GM21526 (cell line): ENCODE measurements around the gene ANKRD11.
"Not testable (repeated sequence)": the region's sequence is repeated elsewhere in the genome, so short reads cannot be mapped to it uniquely, and the experiment has no call there.

Experiments
- ATAC-seq: cut with Tn5 transposase; IDR thresholded peaks from one replicate; pipeline ENCODE4 v1.9.1; 2021; ENCODE audit warnings: moderate library complexity; ENCODE audit not compliant: unreplicated experiment, low FRiP score

The ANKRD11 gene

GRCh38 chr16:89390224-89390583, 100.2 kb downstream of the ANKRD11 start:
- ATAC-seq, result not testable (repeated sequence)

- ATAC-seq, result not testable (repeated sequence)
These were observed 100.7 kb downstream of the ANKRD11 start for GRCh38 chr16:89389504-89390223.

- no peak for ATAC-seq
These were observed 101.8 kb downstream of the ANKRD11 start for GRCh38 chr16:89388536-89388935.

- ATAC-seq, result no peak
These were observed 103.8 kb downstream of the ANKRD11 start for GRCh38 chr16:89386306-89387185.

GRCh38 chr16:89385712-89386111, 104.6 kb downstream of the ANKRD11 start:
- ATAC-seq, result no peak

GRCh38 chr16:89384282-89384681, 106.1 kb downstream of the ANKRD11 start:
- ATAC-seq, result no peak

GRCh38 chr16:89383095-89384003, 107.0 kb downstream of the ANKRD11 start:
- ATAC-seq, result no peak

- ATAC-seq, result not testable (repeated sequence)
These were observed 107.8 kb downstream of the ANKRD11 start for GRCh38 chr16:89382555-89382954.

GRCh38 chr16:89381788-89382187, 108.6 kb downstream of the ANKRD11 start:
- ATAC-seq, result no peak

GRCh38 chr16:89380681-89381080, 109.7 kb downstream of the ANKRD11 start:
- ATAC-seq, result no peak

GRCh38 chr16:89378947-89379771, 111.2 kb downstream of the ANKRD11 start:
- no peak for ATAC-seq

- ATAC-seq, result no peak
These were observed 112.9 kb downstream of the ANKRD11 start for GRCh38 chr16:89377453-89377848.

- ATAC-seq, result no peak
These were observed 113.4 kb downstream of the ANKRD11 start for GRCh38 chr16:89376812-89377452.

GRCh38 chr16:89375686-89376085, 114.7 kb downstream of the ANKRD11 start:
- no peak for ATAC-seq

GRCh38 chr16:89375021-89375420, 115.3 kb downstream of the ANKRD11 start:
- no peak for ATAC-seq

- no peak for ATAC-seq
These were observed 115.9 kb downstream of the ANKRD11 start for GRCh38 chr16:89374393-89374960.

GRCh38 chr16:89373355-89374110, 116.8 kb downstream of the ANKRD11 start:
- no peak for ATAC-seq

- no peak for ATAC-seq
These were observed 118.3 kb downstream of the ANKRD11 start for GRCh38 chr16:89371968-89372634.
